Mesendoderm (in vitro differentiated cells): ENCODE results near the gene TEX28.
"Not testable (repeated sequence)": the region's sequence is repeated elsewhere in the genome, so short reads cannot be mapped to it uniquely, and the experiment has no call there.

Experiments used
- DNase-seq: peaks from one replicate; pipeline ENCODE4 v3.0.0; 2013
- H2AK5ac ChIP-seq: 2 replicates; pipeline ENCODE4 v1.6.1; 2013; ENCODE audit warnings: low read length, inconsistent platforms
- H2BK120ac ChIP-seq: 2 replicates; pipeline ENCODE4 v1.6.1; 2013; ENCODE audit warnings: low read depth, mild to moderate bottlenecking, low read length, moderate library complexity, mixed read lengths
- H2BK15ac ChIP-seq: replicated peaks from 2 replicates; pipeline ENCODE4 v1.6.1; 2013; ENCODE audit warnings: low read depth, mild to moderate bottlenecking, moderate library complexity
- H2BK5ac ChIP-seq: 2 replicates; pipeline ENCODE4 v1.6.1; 2013; ENCODE audit warnings: low read length, inconsistent platforms
- H3K18ac ChIP-seq: 2 replicates; pipeline ENCODE4 v1.6.1; 2013; ENCODE audit warnings: mild to moderate bottlenecking, low read length, mixed read lengths
- H3K23ac ChIP-seq: one replicate; pipeline ENCODE4 v1.6.1; 2013; ENCODE audit warnings: low read length
- H3K27ac ChIP-seq: 2 replicates; pipeline ENCODE4 v1.5.1; 2013; ENCODE audit warnings: low read depth, mild to moderate bottlenecking, inconsistent platforms, low read length, moderate library complexity
- H3K27me3 ChIP-seq: 2 replicates; pipeline ENCODE4 v1.6.1; 2013; ENCODE audit warnings: low read length, control low read depth, mild to moderate bottlenecking, inconsistent platforms; ENCODE audit not compliant: insufficient read depth, poor library complexity
- H3K36me3 ChIP-seq: 2 replicates; pipeline ENCODE4 v1.6.1; 2013; ENCODE audit warnings: low read length, inconsistent platforms; ENCODE audit not compliant: control insufficient read depth, insufficient read depth
- H3K4ac ChIP-seq: one replicate; pipeline ENCODE4 v1.6.1; 2013; ENCODE audit warnings: low read depth, mild to moderate bottlenecking, low read length, moderate library complexity
- H3K4me1 ChIP-seq: 2 replicates; pipeline ENCODE4 v1.6.1; 2013; ENCODE audit warnings: low read depth, low read length, inconsistent platforms; ENCODE audit not compliant: control insufficient read depth
- H3K4me2 ChIP-seq: 2 replicates; pipeline ENCODE4 v1.6.1; 2013; ENCODE audit warnings: low read length
- H3K4me3 ChIP-seq: 2 replicates; pipeline ENCODE4 v1.5.1; 2013; ENCODE audit warnings: mild to moderate bottlenecking, low read length
- H3K56ac ChIP-seq: one replicate; pipeline ENCODE4 v1.6.1; 2013; ENCODE audit warnings: low read length
- H3K79me1 ChIP-seq: 2 replicates; pipeline ENCODE4 v1.6.1; 2013; ENCODE audit warnings: low read length, inconsistent platforms
- H3K79me2 ChIP-seq: 2 replicates; pipeline ENCODE4 v1.6.1; 2013; ENCODE audit warnings: mild to moderate bottlenecking, low read length; ENCODE audit not compliant: control insufficient read depth, insufficient read depth
- H3K9ac ChIP-seq: 2 replicates; pipeline ENCODE4 v1.6.1; 2013; ENCODE audit warnings: low read length, inconsistent platforms
- H4K5ac ChIP-seq: one replicate; pipeline ENCODE4 v1.6.1; 2013; ENCODE audit warnings: low read length
- H4K8ac ChIP-seq: one replicate; pipeline ENCODE4 v1.6.1; 2013; ENCODE audit warnings: low read depth, mild to moderate bottlenecking, control low read depth, low read length, moderate library complexity
- WGBS: extraction: QIAGEN DNeasy Blood & Tissue Kit; methylation state at CpG from one replicate; pipeline ENCODE4 v1.1.7; 2013; ENCODE audit warnings: low lambda C conversion rate, missing lambda C conversion rate; ENCODE audit not compliant: insufficient coverage; ENCODE audit errors: extremely low coverage; 5-methylcytosine and 5-hydroxymethylcytosine counted together

Gene TEX28

DNA sequence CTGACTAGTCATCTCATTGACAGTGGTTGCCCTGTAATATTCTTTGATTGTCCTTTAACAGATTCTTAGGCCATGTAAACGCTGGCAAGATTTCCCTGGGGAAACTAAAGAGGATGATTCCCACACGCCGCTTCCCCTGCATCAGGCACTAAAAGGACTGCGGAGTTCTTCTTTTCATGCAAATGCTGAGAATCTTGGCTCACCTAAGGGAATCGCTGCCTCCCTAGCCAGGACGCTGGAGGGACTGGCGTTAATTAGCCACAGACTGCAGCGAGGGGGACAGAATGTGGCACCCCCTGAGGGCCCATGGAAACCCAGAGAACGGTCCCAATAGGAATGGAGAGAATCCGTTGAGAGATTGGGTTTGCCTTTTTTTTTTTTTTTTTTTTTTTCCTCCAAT is 8.5 kb downstream of the TEX28 start:
- not testable (repeated sequence) for H3K4ac ChIP-seq, H3K4me3 ChIP-seq, H3K36me3 ChIP-seq, H3K79me1 ChIP-seq, H3K23ac ChIP-seq, H2AK5ac ChIP-seq, H3K27me3 ChIP-seq, H4K5ac ChIP-seq, H3K4me1 ChIP-seq, DNase-seq, H3K18ac ChIP-seq, H2BK15ac ChIP-seq, H3K9ac ChIP-seq, H2BK120ac ChIP-seq, H4K8ac ChIP-seq, H3K56ac ChIP-seq, H3K27ac ChIP-seq, H3K4me2 ChIP-seq, H3K79me2 ChIP-seq, H2BK5ac ChIP-seq
- no CpG with 5 or more reads among the region's 10 CpGs for WGBS

GRCh38 chrX:154284489-154285338 is 10.2 kb downstream of the TEX28 start:
- not testable (repeated sequence) for H3K9ac ChIP-seq, H3K56ac ChIP-seq, H3K4me1 ChIP-seq, H2AK5ac ChIP-seq, H3K4ac ChIP-seq, DNase-seq, H2BK120ac ChIP-seq, H2BK5ac ChIP-seq, H3K79me1 ChIP-seq, H3K18ac ChIP-seq, H3K79me2 ChIP-seq, H3K4me3 ChIP-seq, H3K27ac ChIP-seq, H2BK15ac ChIP-seq, H3K36me3 ChIP-seq, H4K8ac ChIP-seq, H3K23ac ChIP-seq, H3K4me2 ChIP-seq, H3K27me3 ChIP-seq, H4K5ac ChIP-seq
- WGBS, result no CpG with 5 or more reads among the region's 23 CpGs

DNA sequence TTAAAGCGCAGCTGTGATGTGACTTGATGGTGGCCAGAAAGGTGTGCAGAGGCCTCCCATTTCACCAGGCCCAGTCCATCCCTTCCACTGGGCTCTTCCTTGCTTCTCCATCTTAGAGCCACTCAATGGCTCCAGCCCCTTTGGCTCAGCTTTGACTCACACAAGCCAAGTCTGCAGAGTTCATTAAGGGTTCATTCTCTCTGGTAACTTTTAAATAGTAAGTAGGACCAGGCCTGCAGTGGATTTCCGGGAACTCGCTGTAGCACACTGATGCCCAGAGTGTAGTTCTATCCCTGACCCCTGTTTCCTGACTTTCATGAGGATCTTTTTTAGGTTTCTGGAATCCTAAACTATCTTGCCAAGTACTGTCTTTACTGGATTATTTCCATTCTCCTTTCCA is 25.7 kb downstream of the TEX28 start:
- not testable (repeated sequence) for H3K4ac ChIP-seq, H3K79me2 ChIP-seq, H3K18ac ChIP-seq, H3K4me3 ChIP-seq, H3K27me3 ChIP-seq, H3K56ac ChIP-seq, H2AK5ac ChIP-seq, H2BK120ac ChIP-seq, H2BK15ac ChIP-seq, H3K4me1 ChIP-seq, H4K5ac ChIP-seq, H3K36me3 ChIP-seq, H3K9ac ChIP-seq, H3K27ac ChIP-seq, H3K4me2 ChIP-seq, H3K79me1 ChIP-seq, H3K23ac ChIP-seq, H2BK5ac ChIP-seq, H4K8ac ChIP-seq, DNase-seq
- no CpG with 5 or more reads among the region's 3 CpGs for WGBS

DNA sequence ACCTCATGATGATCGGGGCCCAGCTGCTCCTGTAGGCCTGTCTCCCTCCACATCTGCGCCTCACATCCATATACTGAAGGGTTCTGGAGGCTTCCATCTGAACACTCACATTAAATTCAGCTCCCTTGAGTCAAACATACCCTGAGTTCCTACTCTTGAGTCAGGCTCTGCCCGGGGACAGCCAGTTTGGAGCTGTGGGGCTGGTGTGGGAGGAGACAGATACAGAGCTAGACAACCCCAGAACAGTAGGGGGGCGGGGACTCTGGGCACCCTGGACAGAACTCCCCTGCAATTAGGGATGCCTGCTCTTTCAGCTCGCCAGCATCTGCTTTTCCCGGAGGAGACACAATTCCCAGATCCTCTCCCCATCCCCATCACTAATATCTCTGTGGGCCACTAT is 31.9 kb downstream of the TEX28 start:
- WGBS, result no CpG with 5 or more reads among the region's 6 CpGs
- not testable (repeated sequence) for H3K79me1 ChIP-seq, H2BK5ac ChIP-seq, H4K8ac ChIP-seq, H2AK5ac ChIP-seq, H2BK120ac ChIP-seq, H3K56ac ChIP-seq, H2BK15ac ChIP-seq, DNase-seq, H3K9ac ChIP-seq, H3K23ac ChIP-seq, H3K27me3 ChIP-seq, H3K4me3 ChIP-seq, H3K4ac ChIP-seq, H3K79me2 ChIP-seq, H3K27ac ChIP-seq, H3K4me1 ChIP-seq, H4K5ac ChIP-seq, H3K18ac ChIP-seq, H3K4me2 ChIP-seq, H3K36me3 ChIP-seq

DNA sequence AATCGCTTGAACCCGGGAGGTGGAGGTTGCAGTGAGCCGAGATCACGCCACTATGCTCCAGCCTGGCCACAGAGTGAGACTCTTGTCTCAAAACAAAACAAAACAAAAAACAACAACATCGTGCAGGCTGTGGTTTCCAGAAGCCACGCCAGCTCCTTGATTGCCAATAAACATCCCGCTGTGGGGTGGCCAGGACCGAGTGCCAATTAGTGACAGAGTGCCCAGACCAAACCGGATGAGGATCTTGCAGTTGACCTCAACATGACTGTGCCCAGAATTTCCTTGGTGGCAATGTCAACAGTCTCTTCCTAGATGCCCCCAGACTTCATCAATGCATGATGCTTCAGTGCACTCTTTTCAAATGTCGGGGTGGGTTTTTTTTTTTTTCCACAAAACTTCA is 36.2 kb downstream of the TEX28 start:
- H4K5ac ChIP-seq, result not testable (repeated sequence)
- no CpG with 5 or more reads among the region's 10 CpGs for WGBS

DNA sequence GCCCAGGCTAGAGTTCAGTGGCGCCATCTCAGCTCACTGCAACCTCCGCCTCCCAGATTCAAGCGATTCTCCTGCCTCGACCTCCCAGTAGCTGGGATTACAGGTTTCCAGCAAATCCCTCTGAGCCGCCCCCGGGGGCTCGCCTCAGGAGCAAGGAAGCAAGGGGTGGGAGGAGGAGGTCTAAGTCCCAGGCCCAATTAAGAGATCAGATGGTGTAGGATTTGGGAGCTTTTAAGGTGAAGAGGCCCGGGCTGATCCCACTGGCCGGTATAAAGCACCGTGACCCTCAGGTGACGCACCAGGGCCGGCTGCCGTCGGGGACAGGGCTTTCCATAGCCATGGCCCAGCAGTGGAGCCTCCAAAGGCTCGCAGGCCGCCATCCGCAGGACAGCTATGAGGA is 37.6 kb downstream of the TEX28 start, which contains the start of gene OPN1MW3:
Gene OPN1MW3, plus strand, starts transcription at position 301 of the 400 bp plus-strand sequence. Its CDS starts 38 bp downstream, at position 339.
- H2AK5ac ChIP-seq, H2BK120ac ChIP-seq, H3K36me3 ChIP-seq, DNase-seq, H3K56ac ChIP-seq, H3K23ac ChIP-seq, H3K4ac ChIP-seq, H3K27ac ChIP-seq, H3K27me3 ChIP-seq, H3K18ac ChIP-seq, H3K4me1 ChIP-seq, H2BK15ac ChIP-seq, H2BK5ac ChIP-seq, H3K4me3 ChIP-seq, H3K79me2 ChIP-seq, H4K8ac ChIP-seq, H3K79me1 ChIP-seq, H4K5ac ChIP-seq, H3K4me2 ChIP-seq, H3K9ac ChIP-seq: not testable (repeated sequence)
- WGBS, result no CpG with 5 or more reads among the region's 17 CpGs

More for the DNA sequence above, 36.2 kb downstream of the TEX28 start:
- not testable (repeated sequence) for H3K4me1 ChIP-seq, H3K4ac ChIP-seq, H3K23ac ChIP-seq, DNase-seq, H2BK120ac ChIP-seq, H3K79me1 ChIP-seq, H2BK5ac ChIP-seq, H3K4me2 ChIP-seq, H3K56ac ChIP-seq, H3K27ac ChIP-seq, H2AK5ac ChIP-seq, H3K27me3 ChIP-seq, H3K18ac ChIP-seq, H2BK15ac ChIP-seq, H3K36me3 ChIP-seq, H3K9ac ChIP-seq, H3K79me2 ChIP-seq, H4K8ac ChIP-seq, H3K4me3 ChIP-seq
